ENCODE results near the gene NNT.

Gene NNT

GRCh38 chr5:43635374-43635773 lies 32.4 kb downstream of the NNT start:
- no peak for DNase-seq (ENCODE audit: low read depth)
- no peak for TF ChIP-seq CTCF (IDR thresholded peaks at IDR 0.05; ENCODE audit: control insufficient read depth, insufficient read depth, low read depth, low read length, missing control alignments)
- no peak overlapping the region for H3K4me3 ChIP-seq (ENCODE audit: control insufficient read depth, low read depth, low read length)

GRCh38 chr5:43636076-43636475 lies 33.1 kb downstream of the NNT start:
- no peak for TF ChIP-seq CTCF (IDR thresholded peaks at IDR 0.05; ENCODE audit: control insufficient read depth, insufficient read depth, low read depth, low read length, missing control alignments)
- peak; percentile 58 for DNase-seq (ENCODE audit: low read depth)
- H3K4me3 ChIP-seq (ENCODE audit: control insufficient read depth, low read depth, low read length) = no peak overlapping the region

GRCh38 chr5:43637416-43637815 lies 34.4 kb downstream of the NNT start:
- TF ChIP-seq CTCF (IDR thresholded peaks at IDR 0.05; ENCODE audit: control insufficient read depth, insufficient read depth, low read depth, low read length, missing control alignments) = no peak
- no peak overlapping the region for H3K4me3 ChIP-seq (ENCODE audit: control insufficient read depth, low read depth, low read length)
- DNase-seq (ENCODE audit: low read depth) = no peak

GRCh38 chr5:43638107-43638506 lies 35.1 kb downstream of the NNT start:
- no peak for DNase-seq (ENCODE audit: low read depth)
- H3K4me3 ChIP-seq (ENCODE audit: control insufficient read depth, low read depth, low read length) = no peak overlapping the region
- no peak for TF ChIP-seq CTCF (IDR thresholded peaks at IDR 0.05; ENCODE audit: control insufficient read depth, insufficient read depth, low read depth, low read length, missing control alignments)

GRCh38 chr5:43638546-43638945 lies 35.6 kb downstream of the NNT start:
- no peak for TF ChIP-seq CTCF (IDR thresholded peaks at IDR 0.05; ENCODE audit: control insufficient read depth, insufficient read depth, low read depth, low read length, missing control alignments)
- no peak overlapping the region for H3K4me3 ChIP-seq (ENCODE audit: control insufficient read depth, low read depth, low read length)
- no peak for DNase-seq (ENCODE audit: low read depth)

- no peak overlapping the region for H3K4me3 ChIP-seq (ENCODE audit: control insufficient read depth, low read depth, low read length)
- TF ChIP-seq CTCF (IDR thresholded peaks at IDR 0.05; ENCODE audit: control insufficient read depth, insufficient read depth, low read depth, low read length, missing control alignments) = no peak
- DNase-seq (ENCODE audit: low read depth) = no peak
These were observed 36.6 kb downstream of the NNT start for GRCh38 chr5:43639566-43639965.

- H3K4me3 ChIP-seq (ENCODE audit: control insufficient read depth, low read depth, low read length) = no peak overlapping the region
- DNase-seq (ENCODE audit: low read depth) = no peak
- no peak for TF ChIP-seq CTCF (IDR thresholded peaks at IDR 0.05; ENCODE audit: control insufficient read depth, insufficient read depth, low read depth, low read length, missing control alignments)
These were observed 39.4 kb downstream of the NNT start for GRCh38 chr5:43642428-43642827.
